NT2/D1 (cell line): ENCODE results near the gene BLOC1S3.

Source experiments
- DNase-seq: peaks from one replicate; pipeline ENCODE4 v3.0.0-alpha.2; 2011; ENCODE audit warnings: low read depth, low spot score
- H3K27me3 ChIP-seq: 2 replicates; pipeline ENCODE4 v1.6.0; 2011; ENCODE audit warnings: mild to moderate bottlenecking; ENCODE audit not compliant: insufficient read length, insufficient read depth
- H3K36me3 ChIP-seq: 2 replicates; pipeline ENCODE4 v1.6.1; 2011; ENCODE audit warnings: mild to moderate bottlenecking, low read length, mixed read lengths; ENCODE audit not compliant: insufficient read depth, insufficient read length
- H3K4me1 ChIP-seq: 2 replicates; pipeline ENCODE4 v1.5.1; 2011; ENCODE audit not compliant: insufficient read depth, insufficient read length
- H3K4me3 ChIP-seq: 2 replicates; pipeline ENCODE4 v1.5.1; 2011; ENCODE audit warnings: low read depth; ENCODE audit not compliant: insufficient read length
- H3K9ac ChIP-seq: 2 replicates; pipeline ENCODE4 v1.6.0; 2011; ENCODE audit warnings: low read depth; ENCODE audit not compliant: insufficient read length
- H3K9me3 ChIP-seq: 2 replicates; pipeline ENCODE4 v1.5.1; 2011; ENCODE audit warnings: mild to moderate bottlenecking, low read length; ENCODE audit not compliant: insufficient read depth
- SUZ12 ChIP-seq: IDR thresholded peaks from 2 replicates; pipeline ENCODE4 v1.6.1; 2011; ENCODE audit not compliant: insufficient read length, insufficient read depth; ENCODE audit errors: extremely low read depth
- YY1 ChIP-seq: IDR thresholded peaks from 2 replicates; pipeline ENCODE4 v1.6.1; 2011; ENCODE audit not compliant: insufficient read length, insufficient read depth
- ZNF274 ChIP-seq: IDR thresholded peaks from 2 replicates; pipeline ENCODE4 v1.6.1; 2011; ENCODE audit warnings: mild to moderate bottlenecking, low read depth, low read length

The BLOC1S3 gene

DNA sequence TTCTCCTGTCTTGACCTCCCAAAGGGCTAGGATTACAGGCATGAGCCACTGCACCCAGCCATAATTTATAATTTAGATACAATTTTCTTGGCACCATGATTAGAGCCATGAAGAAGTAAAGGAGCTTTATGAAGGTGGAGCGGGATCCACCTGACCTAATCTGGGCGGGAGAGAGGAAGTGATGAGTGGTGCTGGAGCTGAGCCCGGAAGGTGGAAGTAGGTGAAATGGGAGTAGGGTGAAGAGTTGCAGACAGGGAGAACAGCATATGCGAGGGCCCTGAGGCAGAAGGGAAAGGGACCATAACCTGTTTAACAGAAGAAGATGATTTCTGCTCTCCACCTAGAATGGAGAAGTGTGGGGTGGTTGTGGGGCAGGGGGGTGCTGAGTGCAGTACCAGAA is 4.2 kb downstream of the BLOC1S3 start:
- Histone ChIP-seq H3K9me3 (no peaks in the 10 kb centered on the region), H3K4me1 (peaks cover 7% of the 10 kb centered on the region), H3K4me3 (no peak overlapping the region), H3K36me3 (peaks cover 8% of the 10 kb centered on the region), H3K9ac (no peak overlapping the region), H3K27me3 (no peaks in the 10 kb centered on the region)
- TF ChIP-seq SUZ12 (no peak), YY1 (no peak), ZNF274 (no peak)
- DNase-seq = no peak

DNA sequence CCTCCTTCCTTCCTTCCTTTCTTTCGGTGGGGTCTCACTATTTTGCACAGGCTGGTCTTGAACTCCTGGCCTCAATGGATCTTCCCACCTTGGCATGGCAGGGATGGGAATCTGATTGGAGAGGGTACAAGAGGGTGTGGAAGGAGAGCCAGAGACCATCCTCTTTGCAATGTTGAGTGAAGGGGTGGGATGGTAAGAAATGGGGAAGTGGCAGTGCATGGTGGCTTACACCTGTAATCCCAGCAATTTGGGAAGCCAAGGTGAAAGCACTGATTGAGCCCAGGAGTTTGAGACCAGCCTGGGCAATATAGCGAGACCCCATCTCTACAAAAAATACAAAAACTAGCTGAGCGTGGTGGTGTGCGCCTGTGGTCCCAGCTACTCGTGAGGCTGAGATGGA is 5.5 kb downstream of the BLOC1S3 start:
- Histone ChIP-seq H3K36me3 (peaks cover 8% of the 10 kb centered on the region), H3K27me3 (no peaks in the 10 kb centered on the region), H3K4me3 (no peak overlapping the region), H3K9ac (no peak overlapping the region), H3K4me1 (peaks cover 7% of the 10 kb centered on the region), H3K9me3 (no peaks in the 10 kb centered on the region)
- no peak for TF ChIP-seq ZNF274
- no peak for TF ChIP-seq YY1
- TF ChIP-seq SUZ12 = no peak
- DNase-seq = no peak

DNA sequence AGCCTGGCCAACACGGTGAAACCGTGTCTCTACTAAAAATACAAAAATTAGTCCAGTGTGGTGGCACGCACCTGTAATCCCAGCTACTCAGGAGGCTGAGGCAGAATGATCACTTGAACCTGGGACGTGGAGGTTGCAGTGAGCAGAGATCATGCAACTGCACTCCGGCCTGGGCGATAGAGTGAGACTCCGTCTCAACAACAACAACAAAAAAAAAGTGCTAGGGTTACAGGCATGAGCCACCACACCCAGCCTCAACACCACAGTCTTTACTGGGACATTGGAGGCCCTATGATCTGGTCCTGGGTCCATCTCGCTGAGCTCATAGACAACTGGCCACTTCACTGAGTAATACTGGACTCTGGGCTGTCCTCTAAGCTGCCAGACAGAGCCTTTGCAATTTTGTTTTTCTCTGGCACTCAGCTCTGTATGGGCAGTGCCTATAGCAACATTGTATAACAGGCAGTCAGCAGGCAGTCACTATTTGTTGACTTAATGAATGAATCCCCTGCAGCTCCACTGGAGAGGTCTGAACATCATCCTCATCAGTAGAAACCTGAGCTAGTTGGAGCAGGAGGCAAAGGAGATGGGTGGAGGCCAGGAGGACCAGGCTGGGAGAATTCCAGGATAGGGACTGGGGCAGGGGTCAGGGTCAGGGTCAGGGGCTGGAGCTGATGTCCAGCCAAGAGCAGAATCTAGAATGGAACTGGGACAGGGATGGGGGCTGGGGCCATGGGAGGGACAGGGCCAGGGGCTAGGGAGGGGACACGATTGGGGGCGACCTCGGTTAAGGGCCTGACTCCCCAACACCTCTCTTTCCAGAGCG is 8.1 kb downstream of the BLOC1S3 start:
- no peak for DNase-seq
- Histone ChIP-seq H3K36me3 (no peaks in the 10 kb centered on the region), H3K9ac (no peak overlapping the region), H3K9me3 (no peaks in the 10 kb centered on the region), H3K4me1 (peaks cover 3% of the 10 kb centered on the region), H3K4me3 (no peak overlapping the region), H3K27me3 (no peaks in the 10 kb centered on the region)
- TF ChIP-seq SUZ12 = no peak

DNA sequence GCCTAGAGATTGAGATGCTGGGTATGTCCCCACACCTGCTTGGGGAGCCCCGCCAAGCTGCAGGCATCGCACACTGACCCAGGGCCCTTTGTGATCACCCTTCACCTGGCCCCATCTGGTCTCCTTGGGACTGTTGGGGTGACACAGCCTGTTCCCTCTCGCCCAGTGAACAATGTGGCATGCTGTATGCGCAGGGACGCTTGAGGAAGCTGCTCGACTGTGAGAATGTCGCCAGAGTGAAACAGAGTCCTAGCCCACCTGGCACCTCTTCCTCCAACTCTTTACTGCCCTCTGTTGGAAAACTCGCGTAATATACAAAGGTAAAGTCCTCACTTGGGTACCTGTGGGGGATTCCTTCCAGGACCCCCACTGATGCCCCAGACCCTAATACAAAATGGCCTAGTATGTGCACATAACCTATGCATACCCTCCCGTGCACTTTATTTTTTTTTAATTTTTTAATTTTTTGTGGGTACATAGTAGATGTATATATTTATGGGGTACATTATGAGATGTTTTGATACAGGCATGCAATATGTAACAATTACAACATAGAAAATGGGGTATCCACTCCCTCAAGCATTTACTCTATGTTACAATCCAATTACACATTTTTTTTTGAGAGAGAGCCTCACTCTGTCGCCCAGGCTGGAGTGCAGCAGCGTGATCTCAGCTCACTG is 9.0 kb downstream of the BLOC1S3 start:
- H3K9me3 ChIP-seq = no peaks in the 10 kb centered on the region
- no peak overlapping the region for H3K9ac ChIP-seq
- TF ChIP-seq SUZ12 = no peak
- no peak for TF ChIP-seq YY1
- no peak for TF ChIP-seq ZNF274
- H3K4me3 ChIP-seq = no peak overlapping the region
- H3K4me1 ChIP-seq = peaks cover 3% of the 10 kb centered on the region
- H3K36me3 ChIP-seq = no peaks in the 10 kb centered on the region
- no peaks in the 10 kb centered on the region for H3K27me3 ChIP-seq
- DNase-seq = no peak

DNA sequence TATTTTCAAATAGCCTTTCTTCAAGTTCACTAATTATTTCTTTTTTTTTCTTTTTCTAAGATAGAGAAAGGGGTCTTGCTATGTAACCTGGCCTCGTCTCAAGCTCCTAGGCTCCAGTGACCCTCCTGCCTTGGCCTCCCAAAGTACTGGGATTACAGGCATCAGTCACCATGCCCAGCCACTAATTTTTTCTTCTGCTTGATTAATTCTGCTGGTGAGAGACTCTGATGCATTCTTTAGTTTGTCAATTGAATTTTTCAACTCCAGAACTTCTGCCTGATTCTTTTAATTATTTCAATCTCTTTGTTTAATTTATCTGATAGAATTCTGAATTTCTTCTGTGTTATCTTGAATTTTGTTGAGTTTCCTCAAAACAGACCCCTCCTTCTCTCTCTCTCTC is 11.4 kb downstream of the BLOC1S3 start:
- Histone ChIP-seq H3K4me3 (no peak overlapping the region), H3K36me3 (no peaks in the 10 kb centered on the region), H3K4me1 (peaks cover 3% of the 10 kb centered on the region), H3K9ac (no peak overlapping the region), H3K27me3 (no peaks in the 10 kb centered on the region), H3K9me3 (no peaks in the 10 kb centered on the region)
- no peak for DNase-seq
- TF ChIP-seq YY1 = no peak
- TF ChIP-seq SUZ12 = no peak
- TF ChIP-seq ZNF274 = no peak

DNA sequence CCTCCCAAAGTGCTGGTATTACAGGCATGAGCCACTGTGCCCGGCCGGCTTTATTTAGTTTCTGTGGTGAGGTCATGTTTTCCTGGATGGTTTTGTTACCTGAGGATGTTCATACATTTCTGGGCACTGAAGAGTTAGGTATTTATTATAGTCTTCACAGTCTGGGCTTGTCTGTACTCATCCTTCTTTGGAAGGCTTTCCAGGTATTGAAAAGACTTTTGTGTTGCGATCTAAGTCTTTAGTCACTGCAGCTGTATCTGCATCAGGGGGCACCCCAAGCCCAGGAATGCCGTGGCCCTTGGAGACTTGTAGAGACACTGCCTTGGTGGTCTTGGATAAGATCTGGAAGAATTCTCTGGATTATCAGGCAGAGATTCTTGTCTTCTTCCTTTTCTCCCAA is 12.8 kb downstream of the BLOC1S3 start:
- H3K27me3 ChIP-seq = no peaks in the 10 kb centered on the region
- no peak overlapping the region for H3K9ac ChIP-seq

DNA sequence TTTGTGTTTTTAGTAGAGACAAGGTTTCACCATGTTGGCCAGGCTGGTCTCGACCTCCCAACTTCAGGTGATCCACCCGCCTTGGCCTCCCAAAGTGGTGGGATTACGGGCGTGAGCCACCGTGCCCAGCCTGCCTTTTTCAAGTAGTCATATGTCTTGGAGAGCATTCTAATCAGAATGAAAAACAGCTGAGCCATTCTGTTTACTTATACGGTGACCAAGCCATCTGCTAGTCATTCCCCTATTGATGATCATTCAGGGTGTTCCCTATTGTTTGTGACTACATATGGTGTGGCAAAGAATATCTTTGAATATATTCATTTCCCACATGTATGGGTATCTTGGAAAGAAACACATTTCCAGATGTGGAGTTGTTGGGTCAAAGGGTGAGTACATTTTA is 17.2 kb downstream of the BLOC1S3 start:
- TF ChIP-seq YY1 (no peak), SUZ12 (no peak), ZNF274 (no peak)
- Histone ChIP-seq H3K36me3 (no peaks in the 10 kb centered on the region), H3K9ac (no peak overlapping the region), H3K4me3 (no peak overlapping the region), H3K9me3 (no peaks in the 10 kb centered on the region), H3K27me3 (no peaks in the 10 kb centered on the region), H3K4me1 (no peaks in the 10 kb centered on the region)
- DNase-seq = no peak

More for the DNA sequence above, 12.8 kb downstream of the BLOC1S3 start:
- no peak for DNase-seq
- TF ChIP-seq YY1 = no peak
- Histone ChIP-seq H3K4me3 (no peak overlapping the region), H3K9me3 (no peaks in the 10 kb centered on the region), H3K4me1 (peaks cover 3% of the 10 kb centered on the region), H3K36me3 (no peaks in the 10 kb centered on the region)
